Transverse colon (tissue), 4 donors: ENCODE results near the gene LSMEM2. TPM values are rescaled to one million over a fixed set of nuclear protein-coding genes. Genes with fewer than 3 reads are reported as not detected.

Experiments
- DNase-seq: peaks from one replicate; pipeline ENCODE4 v3.0.0-alpha.2; 2019
- H3K27ac ChIP-seq, 4 donors: fragments of 200-600 bp; sonication (generic); 2 replicates each; pipeline ENCODE4 v1.5.1; 2016 to 2018; ENCODE audit warnings: inconsistent platforms in 4 of 4
- H3K27me3 ChIP-seq: fragments of 200-600 bp; sonication (generic); 2 replicates; pipeline ENCODE4 v1.5.1; 2017; ENCODE audit warnings: inconsistent platforms
- H3K36me3 ChIP-seq, 4 donors: fragments of 200-600 bp; sonication (generic); 2 replicates each; pipeline ENCODE4 v1.5.1; 2017 to 2019; ENCODE audit warnings: inconsistent platforms in 4 of 4
- H3K4me1 ChIP-seq, 4 donors: fragments of 200-600 bp; sonication (generic); 2 replicates each; pipeline ENCODE4 v1.5.1; 2017 to 2020; ENCODE audit warnings: inconsistent platforms in 4 of 4
- H3K4me3 ChIP-seq, 4 donors: fragments of 200-600 bp; sonication (generic); 1 replicate in 1 of 4; 2 replicates in 3 of 4; pipeline versions ENCODE4 v1.5.1 to v1.6.1; 2017 to 2019; ENCODE audit warnings: inconsistent platforms in 4 of 4
- H3K9me3 ChIP-seq, 2 donors: fragments of 200-600 bp; sonication (generic); 2 replicates each; pipeline ENCODE4 v1.5.1; 2017 to 2019; ENCODE audit warnings: inconsistent platforms in 2 of 2
- EP300 ChIP-seq: sonication (generic); formaldehyde crosslinking; IDR thresholded peaks from one replicate; pipeline ENCODE4 v1.6.1; 2017; ENCODE audit warnings: antibody characterized with exemption, low read depth
- POLR2A ChIP-seq: fragments of 450-650 bp; IDR thresholded peaks from one replicate; pipeline ENCODE4 v1.6.1; 2016; ENCODE audit warnings: antibody characterized with exemption, mild to moderate bottlenecking, moderate library complexity
- POLR2AphosphoS5 ChIP-seq, 3 donors: sonication (generic); formaldehyde crosslinking; IDR thresholded peaks; one replicate each; pipeline ENCODE4 v1.6.1; 2016; ENCODE audit warnings: antibody characterized with exemption in 3 of 3
- WGBS, 2 donors: methylation state at CpG; one replicate each; pipeline ENCODE4 v1.1.5; 2018; ENCODE audit warnings: low coverage in 1 of 2; 5-methylcytosine and 5-hydroxymethylcytosine counted together
- in situ Hi-C, 4 donors: fragments of 200-750 bp; cut with MboI; loops; one replicate each; pipeline versions ENCODE4 v1.15.0 to v1.15.1; 2017; ENCODE audit warnings: low sequenced_read_pairs in 3 of 4, low pct_ligation_motif_present in 1 of 4, low pct_unique_long_range_greater_than_20kb in 1 of 4
- intact Hi-C: fragments of 100-400 bp; cut with DNase I; formaldehyde crosslinking; loops from one replicate; pipeline ENCODE4 v1.15.1; 2023; ENCODE audit warnings: low total_unique reads
- total RNA-seq, 4 donors: library from RNA; depleted of rRNA; stranded (reverse); fragments of >200 nt; gene quantifications; one replicate each; pipeline ENCODE4 v1.1.0, GENCODE V29; 2016
- TF ChIP-seq, protein P1 (sequence below), 5 experiments: fragments of 200-600 bp in 3 of 5; fragments of 450-650 bp in 2 of 5; sonication (generic) in 3 of 5; IDR thresholded peaks; 1 replicate in 2 of 5; 2 replicates in 3 of 5; pipeline ENCODE4 v1.5.1; 2016 to 2017; ENCODE audit warnings: antibody characterized with exemption in 5 of 5, inconsistent platforms in 3 of 5, mild to moderate bottlenecking in 2 of 5, moderate library complexity in 1 of 5

Gene LSMEM2
- total RNA-seq, 4 donors from 2014 or later: not detected

DNA sequence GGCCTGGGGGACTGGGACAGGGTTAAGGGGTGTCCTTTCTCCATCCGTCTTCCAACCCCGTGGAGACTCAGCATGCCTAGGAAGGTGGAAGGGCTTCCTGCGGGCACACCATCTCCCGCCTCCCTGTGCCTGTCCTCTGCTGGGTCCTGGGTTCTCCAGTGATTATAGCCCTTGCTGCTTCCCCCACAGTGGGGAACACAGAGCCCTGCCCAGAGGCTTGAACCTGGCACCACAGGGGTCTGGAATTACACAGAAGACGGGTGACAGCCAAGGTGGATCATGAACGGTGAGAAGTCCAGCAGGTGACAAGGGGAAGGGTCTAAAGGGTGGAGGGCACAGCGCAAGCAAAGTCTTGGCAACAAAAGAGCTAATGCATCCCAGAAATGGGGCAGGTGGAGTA lies 16.1 kb upstream of the LSMEM2 start:
- no peak for DNase-seq
- no peaks in the 10 kb centered on the region for H3K9me3 ChIP-seq
- peak overlapping the region in 3 of 4 donors; percentile 15 to 96 (median 85) for H3K27ac ChIP-seq
- TF ChIP-seq POLR2AphosphoS5 (IDR thresholded peaks at IDR 0.05) (no peak), POLR2A (no peak), EP300 (no peak)
- TF ChIP-seq, protein P1, sequence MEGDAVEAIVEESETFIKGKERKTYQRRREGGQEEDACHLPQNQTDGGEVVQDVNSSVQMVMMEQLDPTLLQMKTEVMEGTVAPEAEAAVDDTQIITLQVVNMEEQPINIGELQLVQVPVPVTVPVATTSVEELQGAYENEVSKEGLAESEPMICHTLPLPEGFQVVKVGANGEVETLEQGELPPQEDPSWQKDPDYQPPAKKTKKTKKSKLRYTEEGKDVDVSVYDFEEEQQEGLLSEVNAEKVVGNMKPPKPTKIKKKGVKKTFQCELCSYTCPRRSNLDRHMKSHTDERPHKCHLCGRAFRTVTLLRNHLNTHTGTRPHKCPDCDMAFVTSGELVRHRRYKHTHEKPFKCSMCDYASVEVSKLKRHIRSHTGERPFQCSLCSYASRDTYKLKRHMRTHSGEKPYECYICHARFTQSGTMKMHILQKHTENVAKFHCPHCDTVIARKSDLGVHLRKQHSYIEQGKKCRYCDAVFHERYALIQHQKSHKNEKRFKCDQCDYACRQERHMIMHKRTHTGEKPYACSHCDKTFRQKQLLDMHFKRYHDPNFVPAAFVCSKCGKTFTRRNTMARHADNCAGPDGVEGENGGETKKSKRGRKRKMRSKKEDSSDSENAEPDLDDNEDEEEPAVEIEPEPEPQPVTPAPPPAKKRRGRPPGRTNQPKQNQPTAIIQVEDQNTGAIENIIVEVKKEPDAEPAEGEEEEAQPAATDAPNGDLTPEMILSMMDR (IDR thresholded peaks at IDR 0.05): no peak
- no peak overlapping the region for H3K4me3 ChIP-seq
- peaks cover 0 to 2% (median 0%) of the 10 kb centered on the region in 4 donors for H3K36me3 ChIP-seq
- peaks cover 41 to 66% (median 47%) of the 10 kb centered on the region in 4 donors for H3K4me1 ChIP-seq
- H3K27me3 ChIP-seq: no peaks in the 10 kb centered on the region
- in situ Hi-C loops: no loop called here
- WGBS, 2 donors: 91% methylated on average over 7 of the region's 7 CpGs; no CpG with 5 or more reads in 1 of the 2 donors
- intact Hi-C loops: loop anchor here (5.0 kb wide), 1 partner anchor 35 kb away; no protein-coding TSS in a partner anchor

GRCh38 chr3:50263478-50264382 lies 15.2 kb upstream of the LSMEM2 start:
- no peak for DNase-seq
- Histone ChIP-seq H3K9me3 (no peaks in the 10 kb centered on the region), H3K27me3 (no peaks in the 10 kb centered on the region), H3K36me3 (no peaks in the 10 kb centered on the region), H3K4me3 (no peak overlapping the region), H3K27ac (peak overlapping the region; percentile 85 to 96 (median 88)), H3K4me1 (peaks cover 50 to 76% (median 56%) of the 10 kb centered on the region in 4 donors)
- intact Hi-C loops (loop anchor here (5.0 kb wide), 1 partner anchor 36 kb away; no protein-coding TSS in a partner anchor), in situ Hi-C loops (no loop called here)
- TF ChIP-seq POLR2AphosphoS5 (IDR thresholded peaks at IDR 0.05) (no peak), EP300 (no peak), POLR2A (no peak)
- TF ChIP-seq, protein P1 (IDR thresholded peaks at IDR 0.05): no peak
- whole genome bisulfite sequencing, 2 donors: 61 to 62% methylated on average over 4 to 6 of the region's 6 CpGs

- Histone ChIP-seq H3K27ac (peak overlapping the region; percentile 85 to 96 (median 88)), H3K27me3 (no peaks in the 10 kb centered on the region), H3K9me3 (no peaks in the 10 kb centered on the region), H3K4me1 (peaks cover 56 to 76% (median 61%) of the 10 kb centered on the region in 4 donors), H3K36me3 (no peaks in the 10 kb centered on the region), H3K4me3 (no peak overlapping the region)
- peak; percentile 64 for DNase-seq
- TF ChIP-seq POLR2A: no peak
- peak in 1 of 3 donors; percentile 37 for TF ChIP-seq POLR2AphosphoS5 (IDR thresholded peaks at IDR 0.05)
- TF ChIP-seq EP300: no peak
- intact Hi-C loops: loop anchor here (5.0 kb wide), 1 partner anchor 37 kb away; no protein-coding TSS in a partner anchor
- in situ Hi-C loops: no loop called here
- 31 to 60% methylated on average over 1 to 7 of the region's 7 CpGs for WGBS, 2 donors
Observed at GRCh38 chr3:50264383-50264963, 14.4 kb upstream of the LSMEM2 start.

- no peak overlapping the region for H3K4me3 ChIP-seq
- WGBS, 2 donors: 56% methylated on average over 7 of the region's 7 CpGs; no CpG with 5 or more reads in 1 of the 2 donors
- H3K27me3 ChIP-seq: no peaks in the 10 kb centered on the region
- intact Hi-C loops (loop anchor here (5.0 kb wide), 1 partner anchor 38 kb away; no protein-coding TSS in a partner anchor), in situ Hi-C loops (no loop called here)
- TF ChIP-seq POLR2AphosphoS5 (IDR thresholded peaks at IDR 0.05) (no peak), EP300 (no peak), POLR2A (no peak)
- TF ChIP-seq, protein P1 (IDR thresholded peaks at IDR 0.05): no peak
- no peaks in the 10 kb centered on the region for H3K36me3 ChIP-seq
- H3K9me3 ChIP-seq: no peaks in the 10 kb centered on the region
- H3K27ac ChIP-seq: peak overlapping the region; percentile 85 to 96 (median 88)
- H3K4me1 ChIP-seq: peaks cover 56 to 77% (median 62%) of the 10 kb centered on the region in 4 donors
- peak; percentile 41 for DNase-seq
Observed at GRCh38 chr3:50264964-50265485, 13.9 kb upstream of the LSMEM2 start.
